Osteocyte (in vitro differentiated cells): ENCODE measurements around the gene ANTXR1. TPM values are rescaled to one million over a fixed set of nuclear protein-coding genes. Genes with fewer than 3 reads are reported as not detected.

Experiments
- DNase-seq: peaks from one replicate; pipeline ENCODE4 v3.0.0; 2021; ENCODE audit warnings: mixed read lengths; ENCODE audit not compliant: unreplicated experiment; ENCODE audit errors: extremely low spot score
- H3K27ac Mint-ChIP-seq: one replicate; pipeline ENCODE4 v1.8.0; 2021; ENCODE audit warnings: mild to moderate bottlenecking, mixed read lengths; ENCODE audit not compliant: unreplicated experiment
- H3K27me3 Mint-ChIP-seq: one replicate; pipeline ENCODE4 v1.8.0; 2021; ENCODE audit warnings: mixed read lengths; ENCODE audit not compliant: unreplicated experiment
- H3K36me3 Mint-ChIP-seq: one replicate; pipeline ENCODE4 v1.8.0; 2021; ENCODE audit warnings: mixed read lengths; ENCODE audit not compliant: unreplicated experiment
- H3K4me1 Mint-ChIP-seq: one replicate; pipeline ENCODE4 v1.8.0; 2021; ENCODE audit warnings: mixed read lengths; ENCODE audit not compliant: unreplicated experiment
- H3K4me3 Mint-ChIP-seq: one replicate; pipeline ENCODE4 v1.8.0; 2021; ENCODE audit warnings: mild to moderate bottlenecking, moderate library complexity, mixed read lengths; ENCODE audit not compliant: unreplicated experiment
- H3K9me3 Mint-ChIP-seq: one replicate; pipeline ENCODE4 v1.8.0; 2021; ENCODE audit warnings: mixed read lengths; ENCODE audit not compliant: unreplicated experiment
- CTCF ChIP-seq: fragments of 200-600 bp; sonication (generic); IDR thresholded peaks from 2 replicates; pipeline ENCODE4 v1.5.0; 2021; ENCODE audit warnings: antibody characterized with exemption, mild to moderate bottlenecking, moderate library complexity
- total RNA-seq: library from RNA; stranded (reverse); gene quantifications from 2 replicates; pipeline ENCODE4 v1.2.1, GENCODE V29; 2021

Gene ANTXR1
- total RNA-seq, 1 donor from 2014 or later, result 144 TPM

GRCh38 chr2:68992341-68992740 is 20.6 kb upstream of the ANTXR1 start:
- Mint-ChIP-seq H3K4me1 (peaks cover 19% of the 10 kb centered on the region), H3K27me3 (no peaks in the 10 kb centered on the region), H3K36me3 (no peaks in the 10 kb centered on the region), H3K9me3 (no peaks in the 10 kb centered on the region), H3K27ac (no peak overlapping the region), H3K4me3 (no peak overlapping the region)
- no peak for TF ChIP-seq CTCF
- no peak for DNase-seq

GRCh38 chr2:68992933-68993332 is 20.0 kb upstream of the ANTXR1 start:
- H3K27ac Mint-ChIP-seq, result no peak overlapping the region
- no peak overlapping the region for H3K4me3 Mint-ChIP-seq
- H3K27me3 Mint-ChIP-seq, result no peaks in the 10 kb centered on the region
- H3K9me3 Mint-ChIP-seq, result no peaks in the 10 kb centered on the region
- H3K36me3 Mint-ChIP-seq, result no peaks in the 10 kb centered on the region
- DNase-seq, result no peak
- TF ChIP-seq CTCF, result no peak
- H3K4me1 Mint-ChIP-seq, result peaks cover 19% of the 10 kb centered on the region

- no peak for TF ChIP-seq CTCF
- peaks cover 19% of the 10 kb centered on the region for H3K4me1 Mint-ChIP-seq
- H3K9me3 Mint-ChIP-seq, result no peaks in the 10 kb centered on the region
- H3K27me3 Mint-ChIP-seq, result no peaks in the 10 kb centered on the region
- no peak overlapping the region for H3K4me3 Mint-ChIP-seq
- no peak overlapping the region for H3K27ac Mint-ChIP-seq
- no peak for DNase-seq
- H3K36me3 Mint-ChIP-seq, result no peaks in the 10 kb centered on the region
Observed at GRCh38 chr2:68993660-68994059, 19.3 kb upstream of the ANTXR1 start.

- Mint-ChIP-seq H3K4me3 (no peak overlapping the region), H3K9me3 (no peaks in the 10 kb centered on the region), H3K4me1 (peaks cover 19% of the 10 kb centered on the region), H3K27ac (no peak overlapping the region), H3K27me3 (no peaks in the 10 kb centered on the region), H3K36me3 (no peaks in the 10 kb centered on the region)
- no peak for TF ChIP-seq CTCF
- DNase-seq, result no peak
Observed at GRCh38 chr2:68994864-68995263, 18.1 kb upstream of the ANTXR1 start.

GRCh38 chr2:68995916-68996315 is 17.1 kb upstream of the ANTXR1 start:
- H3K4me3 Mint-ChIP-seq, result no peak overlapping the region
- no peaks in the 10 kb centered on the region for H3K36me3 Mint-ChIP-seq

More at GRCh38 chr2:68995916-68996315, 17.1 kb upstream of the ANTXR1 start:
- Mint-ChIP-seq H3K9me3 (peaks cover 8% of the 10 kb centered on the region), H3K4me1 (peaks cover 19% of the 10 kb centered on the region), H3K27ac (no peak overlapping the region), H3K27me3 (no peaks in the 10 kb centered on the region)
- DNase-seq, result no peak
- TF ChIP-seq CTCF, result no peak
